Activated B cell treated with CpG ODN at 0.5 μM for 24 hours (primary cell): ENCODE results near the gene ASXL1. TPM values are rescaled to one million over a fixed set of nuclear protein-coding genes. Genes with fewer than 3 reads are reported as not detected.

Source experiments
- ATAC-seq: fragments of 200-7000 bp; cut with Tn5 transposase; one replicate; pipeline ENCODE4 v1.10.0; 2021; ENCODE audit warnings: low read depth, mild to moderate bottlenecking, moderate library complexity
- CTCF ChIA-PET: fragments of 350-600 bp; sonication (Branson Sonifier 250); formaldehyde crosslinking; loops from one replicate; lab custom pipeline; 2021; ENCODE audit warnings: antibody characterized with exemption; lab: Charles Lee
- POLR2A ChIA-PET: fragments of 350-600 bp; sonication (Branson Sonifier 250); formaldehyde crosslinking; loops from one replicate; lab custom pipeline; 2021; ENCODE audit warnings: antibody characterized with exemption; lab: Charles Lee
- DNase-seq: peaks from one replicate; pipeline ENCODE4 v3.0.0; 2022
- H3K27ac Mint-ChIP-seq: one replicate; pipeline ENCODE4 v1.8.0; 2020; ENCODE audit warnings: mixed read lengths
- H3K27me3 Mint-ChIP-seq: one replicate; pipeline ENCODE4 v1.8.0; 2021; ENCODE audit warnings: mixed read lengths
- H3K36me3 Mint-ChIP-seq: one replicate; pipeline ENCODE4 v1.8.0; 2021; ENCODE audit warnings: low read depth, mixed read lengths
- H3K4me1 Mint-ChIP-seq: one replicate; pipeline ENCODE4 v1.8.0; 2021; ENCODE audit warnings: mixed read lengths
- H3K4me3 Mint-ChIP-seq: one replicate; pipeline ENCODE4 v1.8.0; 2020; ENCODE audit warnings: mild to moderate bottlenecking, mixed read lengths
- H3K9me3 Mint-ChIP-seq: one replicate; pipeline ENCODE4 v1.8.0; 2020; ENCODE audit warnings: mixed read lengths
- intact Hi-C: fragments of 100-400 bp; cut with micrococcal nuclease; formaldehyde crosslinking; loops from one replicate; pipeline ENCODE4 v1.15.1; 2024
- total RNA-seq: library from RNA; stranded (reverse); gene quantifications from 2 replicates; pipeline ENCODE4 v1.2.3, GENCODE V29; 2022
- TF ChIP-seq, protein P1 (sequence below): fragments of 200-600 bp; IDR thresholded peaks from one replicate; pipeline ENCODE4 v1.8.0; 2022; ENCODE audit warnings: antibody characterized with exemption, mild to moderate bottlenecking

Gene ASXL1
- total RNA-seq, 1 donor from 2014 or later, result 169 TPM

DNA sequence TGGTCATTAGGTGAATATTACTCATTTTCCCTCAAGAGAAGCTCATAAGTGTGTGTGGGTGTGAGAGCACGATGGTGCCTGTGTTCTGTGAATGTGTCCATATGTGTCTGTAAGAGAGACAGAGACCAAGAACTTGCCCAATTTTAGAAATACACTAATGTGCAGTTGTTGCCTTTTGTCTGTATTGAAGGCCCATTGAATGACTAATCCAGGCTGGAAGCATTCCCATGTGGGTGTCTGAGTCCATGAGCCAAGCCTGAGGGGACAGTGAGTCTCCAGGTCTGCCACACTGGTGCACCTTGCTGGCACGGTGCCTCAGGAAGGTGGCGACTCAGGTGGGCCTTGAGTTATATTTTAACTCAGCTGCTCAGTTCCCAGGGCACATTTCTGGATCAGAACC, 25.5 kb upstream of the ASXL1 start:
- DNase-seq (no peak), ATAC-seq (no peak)
- no peaks in the 10 kb centered on the region for H3K9me3 Mint-ChIP-seq
- ChIA-PET CTCF (interaction anchor here (0.9 kb wide), 2 partner anchors 24 to 190 kb away, joined by 3 read pairs; no protein-coding TSS in a partner anchor), POLR2A (interaction anchor here (0.6 to 3.1 kb wide), 4 partner anchors 25 to 124 kb away, joined by 4 to 26 read pairs (median 6); partner anchors contain the start of gene ASXL1)
- peaks cover 42% of the 10 kb centered on the region for H3K4me1 Mint-ChIP-seq
- TF ChIP-seq, protein P1, sequence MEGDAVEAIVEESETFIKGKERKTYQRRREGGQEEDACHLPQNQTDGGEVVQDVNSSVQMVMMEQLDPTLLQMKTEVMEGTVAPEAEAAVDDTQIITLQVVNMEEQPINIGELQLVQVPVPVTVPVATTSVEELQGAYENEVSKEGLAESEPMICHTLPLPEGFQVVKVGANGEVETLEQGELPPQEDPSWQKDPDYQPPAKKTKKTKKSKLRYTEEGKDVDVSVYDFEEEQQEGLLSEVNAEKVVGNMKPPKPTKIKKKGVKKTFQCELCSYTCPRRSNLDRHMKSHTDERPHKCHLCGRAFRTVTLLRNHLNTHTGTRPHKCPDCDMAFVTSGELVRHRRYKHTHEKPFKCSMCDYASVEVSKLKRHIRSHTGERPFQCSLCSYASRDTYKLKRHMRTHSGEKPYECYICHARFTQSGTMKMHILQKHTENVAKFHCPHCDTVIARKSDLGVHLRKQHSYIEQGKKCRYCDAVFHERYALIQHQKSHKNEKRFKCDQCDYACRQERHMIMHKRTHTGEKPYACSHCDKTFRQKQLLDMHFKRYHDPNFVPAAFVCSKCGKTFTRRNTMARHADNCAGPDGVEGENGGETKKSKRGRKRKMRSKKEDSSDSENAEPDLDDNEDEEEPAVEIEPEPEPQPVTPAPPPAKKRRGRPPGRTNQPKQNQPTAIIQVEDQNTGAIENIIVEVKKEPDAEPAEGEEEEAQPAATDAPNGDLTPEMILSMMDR, result no peak
- no peak overlapping the region for H3K4me3 Mint-ChIP-seq
- intact Hi-C loops, result no loop called here
- H3K27me3 Mint-ChIP-seq, result no peaks in the 10 kb centered on the region
- H3K36me3 Mint-ChIP-seq, result peaks cover 63% of the 10 kb centered on the region
- H3K27ac Mint-ChIP-seq, result peak overlapping the region; percentile 79

DNA sequence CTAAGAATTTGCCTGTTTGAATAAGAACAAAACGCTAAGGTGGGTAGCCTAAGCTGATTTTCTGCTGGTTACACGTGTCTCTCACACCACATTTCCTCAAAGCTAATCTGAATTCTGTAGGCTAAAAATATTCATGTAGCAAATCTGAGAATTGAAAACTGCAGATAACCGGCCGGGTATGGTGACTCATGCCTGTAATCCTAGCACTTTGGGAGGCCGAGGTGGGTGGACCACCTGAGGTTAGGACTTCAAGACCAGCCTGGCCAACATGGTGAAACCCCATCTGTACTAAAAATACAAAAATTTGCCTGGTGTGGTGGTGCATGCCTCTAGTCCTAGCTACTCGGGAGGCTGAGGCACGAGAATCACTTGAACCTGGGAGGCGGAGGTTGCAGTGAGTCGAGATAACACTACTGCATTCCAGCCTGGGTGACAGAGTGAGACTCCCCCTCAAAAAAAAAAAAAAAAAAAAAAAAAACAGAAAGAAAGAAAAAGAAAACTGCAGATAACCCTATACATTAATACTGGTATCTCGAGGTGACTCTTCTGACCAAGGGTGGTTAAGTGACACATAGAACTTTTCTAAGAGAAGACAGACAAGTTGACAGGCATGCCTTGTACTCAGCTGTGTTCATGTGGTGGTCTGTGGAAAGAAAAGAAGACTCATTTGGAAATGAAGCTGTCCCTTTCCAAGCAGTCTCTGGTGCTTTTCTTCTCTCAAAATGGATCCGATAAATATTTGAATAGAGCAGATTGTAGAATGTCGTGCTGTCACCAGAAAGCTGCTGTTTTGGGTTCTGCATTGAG, 24.7 kb upstream of the ASXL1 start:
- H3K27me3 Mint-ChIP-seq, result no peaks in the 10 kb centered on the region
- TF ChIP-seq, protein P1, result no peak
- peak overlapping the region; percentile 79 for H3K27ac Mint-ChIP-seq
- H3K4me1 Mint-ChIP-seq, result peaks cover 49% of the 10 kb centered on the region
- CTCF ChIA-PET, result interaction anchor here (0.9 kb wide), 1 partner anchor 24 kb away, joined by 3 read pairs; no protein-coding TSS in a partner anchor
- peaks cover 63% of the 10 kb centered on the region for H3K36me3 Mint-ChIP-seq
- ATAC-seq (peak; percentile 30), DNase-seq (no peak)
- POLR2A ChIA-PET, result interaction anchor here (1.0 to 3.1 kb wide), 6 partner anchors 22 to 48 kb away, joined by 3 to 26 read pairs (median 4); partner anchors contain the start of gene ASXL1
- no peaks in the 10 kb centered on the region for H3K9me3 Mint-ChIP-seq
- intact Hi-C loops, result no loop called here
- peak overlapping the region; percentile 16 for H3K4me3 Mint-ChIP-seq

DNA sequence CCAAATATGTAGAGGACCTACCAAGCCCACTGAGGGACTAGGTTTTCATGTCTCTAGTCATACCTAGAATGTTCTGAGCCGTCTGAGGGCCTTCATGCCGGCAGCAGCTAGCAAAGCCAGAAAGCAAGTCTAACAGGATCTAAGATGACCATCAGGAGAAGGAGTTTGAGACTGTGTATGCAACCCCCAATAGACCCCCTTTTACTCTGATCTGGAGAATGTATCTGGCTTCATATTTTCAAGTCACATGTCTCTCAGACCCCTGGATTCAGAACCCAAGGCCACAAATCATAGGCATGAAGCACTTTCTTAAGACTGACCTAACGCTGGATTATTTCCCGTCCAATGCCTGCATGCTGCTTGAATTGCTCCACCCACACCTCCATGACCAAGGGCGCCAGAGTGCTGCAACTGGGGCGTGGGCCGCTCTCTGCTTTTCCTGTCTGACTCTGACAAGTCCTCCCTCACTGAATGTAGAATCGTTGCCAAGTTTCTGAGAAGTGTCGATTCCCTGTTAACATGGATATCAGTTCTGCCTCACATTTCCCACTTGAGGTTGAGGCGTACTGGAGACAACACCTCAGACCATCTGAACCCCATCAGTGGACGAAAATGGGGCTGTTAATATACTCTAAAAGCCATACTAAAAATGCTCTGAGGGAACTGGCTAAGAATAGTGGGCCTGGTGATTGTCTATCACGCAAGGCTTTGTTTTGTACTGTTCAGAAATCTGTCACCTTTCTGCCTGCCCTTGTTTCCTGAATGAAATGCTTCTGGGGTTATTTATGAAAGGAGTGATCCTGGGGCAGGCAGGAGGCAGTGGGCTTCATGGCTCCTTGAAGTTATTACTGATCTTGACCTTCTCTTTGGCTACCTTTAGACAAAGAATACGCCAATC, 23.9 kb upstream of the ASXL1 start:
- peak overlapping the region; percentile 16 for H3K4me3 Mint-ChIP-seq
- intact Hi-C loops, result no loop called here
- peak; percentile 35 for ATAC-seq

DNA sequence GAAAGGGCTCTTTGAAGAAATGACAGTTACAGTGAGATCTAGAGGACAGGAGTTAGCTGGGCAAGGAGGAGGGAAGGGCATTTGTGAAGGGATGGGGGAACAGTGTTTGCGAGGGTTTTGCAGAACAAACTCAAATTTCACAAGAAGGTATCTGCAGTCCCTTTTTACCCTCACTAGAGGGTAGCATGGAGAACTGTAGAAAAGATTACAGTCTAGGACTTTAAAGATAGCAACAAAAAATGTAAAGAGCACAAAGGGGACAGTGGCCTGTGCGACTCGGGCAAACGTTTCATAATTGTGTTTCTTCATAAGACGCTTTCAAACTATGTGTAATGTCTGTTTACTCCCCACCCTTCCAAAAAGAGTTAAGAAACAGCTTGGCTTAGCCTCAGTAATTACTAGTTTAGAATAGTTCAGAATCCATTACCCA, 21.2 kb upstream of the ASXL1 start:
- Mint-ChIP-seq H3K36me3 (peaks cover 34% of the 10 kb centered on the region), H3K27ac (peak overlapping the region; percentile 66), H3K27me3 (no peaks in the 10 kb centered on the region), H3K4me3 (no peak overlapping the region), H3K9me3 (no peaks in the 10 kb centered on the region), H3K4me1 (peaks cover 47% of the 10 kb centered on the region)
- ChIA-PET CTCF (interaction anchor here (0.8 to 1.8 kb wide), 9 partner anchors 18 to 316 kb away, joined by 3 to 9 read pairs (median 4); partner anchors contain the start of gene ASXL1), POLR2A (interaction anchor here (0.5 to 4.6 kb wide), 5 partner anchors 15 to 41 kb away, joined by 3 to 40 read pairs (median 3); partner anchors contain the start of gene ASXL1)
- TF ChIP-seq, protein P1, result peak; percentile 55
- intact Hi-C loops, result loop anchor here (1.0 to 5.0 kb wide), 7 partner anchors 18 to 316 kb away; no protein-coding TSS in a partner anchor
- DNase-seq (no peak), ATAC-seq (peak; percentile 64)

More for the DNA sequence above, 23.9 kb upstream of the ASXL1 start:
- no peak for DNase-seq
- H3K27me3 Mint-ChIP-seq, result no peaks in the 10 kb centered on the region
- ChIA-PET POLR2A (interaction anchor here (1.0 to 3.1 kb wide), 5 partner anchors 21 to 49 kb away, joined by 3 to 26 read pairs (median 3); partner anchors contain the start of gene ASXL1), CTCF (interaction anchor here (0.6 kb wide), 1 partner anchor 511 kb away, joined by 3 read pairs; no protein-coding TSS in a partner anchor)
- H3K4me1 Mint-ChIP-seq, result peaks cover 49% of the 10 kb centered on the region
- H3K36me3 Mint-ChIP-seq, result peaks cover 59% of the 10 kb centered on the region
- H3K9me3 Mint-ChIP-seq, result no peaks in the 10 kb centered on the region
- TF ChIP-seq, protein P1, result no peak
- peak overlapping the region; percentile 79 for H3K27ac Mint-ChIP-seq
